Measurements from ENCODE around the gene SYT13. TPM values are rescaled to one million over a fixed set of nuclear protein-coding genes. Genes with fewer than 3 reads are reported as not detected.

Gene SYT13
- total RNA-seq, 1 experiment from 2014 or later, result 4.3 TPM

DNA sequence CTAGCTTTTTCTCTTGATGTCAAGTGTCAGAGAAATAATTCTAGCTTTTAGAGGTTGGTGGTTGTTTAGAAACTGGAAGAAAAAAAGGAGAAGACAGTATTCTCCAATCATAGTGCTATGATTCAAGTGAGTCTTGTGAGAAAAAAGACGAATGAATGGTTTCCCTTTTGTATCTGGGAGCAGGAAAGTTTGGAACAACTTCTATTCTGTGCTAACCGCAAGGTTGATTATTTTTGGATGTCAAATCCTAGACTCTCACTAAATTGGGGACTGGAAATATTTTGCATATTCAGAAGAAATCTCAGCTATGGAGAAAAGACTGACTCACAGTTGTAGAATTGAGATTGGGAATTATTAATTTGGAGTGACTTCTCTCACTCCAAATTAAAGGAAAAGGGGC lies 69.2 kb downstream of the SYT13 start:
- Histone ChIP-seq H3K56ac (ENCODE audit: insufficient read length, low read depth, low read length) (no peak overlapping the region), H3K9me3 (ENCODE audit: control insufficient read depth, low read depth, low read length) (no peaks in the 10 kb centered on the region), H2BK5ac (ENCODE audit: insufficient read length, low read length) (no peak overlapping the region), H3K18ac (ENCODE audit: insufficient read length, low read depth, low read length) (no peak overlapping the region), H3K23ac (ENCODE audit: insufficient read length, low read depth, low read length) (no peak overlapping the region), H2AK5ac (ENCODE audit: insufficient read length, low read length) (no peak overlapping the region), H2BK15ac (ENCODE audit: low read depth, low read length) (no peak overlapping the region), H4K20me1 (ENCODE audit: control insufficient read depth, insufficient read depth, insufficient read length) (no peaks in the 10 kb centered on the region), H2BK120ac (ENCODE audit: low read depth, low read length, poor library complexity, severe bottlenecking) (no peak overlapping the region), H3K14ac (ENCODE audit: insufficient read depth, low read length) (no peak overlapping the region), H2BK20ac (ENCODE audit: low read depth, low read length, poor library complexity, severe bottlenecking) (no peak overlapping the region), H3K27me3 (ENCODE audit: insufficient read depth, low read length) (no peaks in the 10 kb centered on the region), H4K91ac (ENCODE audit: insufficient read length, low read depth, low read length) (no peak overlapping the region), H3T11ph (ENCODE audit: low read length) (no peak overlapping the region), H2BK12ac (ENCODE audit: insufficient read length, low read depth, low read length) (no peak overlapping the region), H3K79me1 (ENCODE audit: insufficient read depth, low read depth, low read length, poor library complexity, severe bottlenecking) (no peaks in the 10 kb centered on the region), H3K4me2 (ENCODE audit: insufficient read depth, insufficient read length, low read length) (no peak overlapping the region), H4K8ac (replicated peaks; ENCODE audit: insufficient read length, low read depth, low read length) (no peak overlapping the region), H4K5ac (ENCODE audit: insufficient read length, low read depth, low read length) (no peak overlapping the region), H3K4ac (ENCODE audit: low read depth, low read length) (no peak overlapping the region), H3K9ac (ENCODE audit: extremely low read depth, insufficient read length, low read length) (no peak overlapping the region), H3K4me1 (ENCODE audit: insufficient read depth, low read length) (no peaks in the 10 kb centered on the region), H3K23me2 (ENCODE audit: insufficient read length, low read depth, low read length, poor library complexity, severe bottlenecking) (no peaks in the 10 kb centered on the region), H3K79me2 (ENCODE audit: insufficient read depth, low read length) (no peaks in the 10 kb centered on the region), H3K27ac (ENCODE audit: insufficient read length, low read depth, low read length) (no peak overlapping the region), H2AFZ (ENCODE audit: low read length) (no peak overlapping the region)
- TF ChIP-seq, protein P1, sequence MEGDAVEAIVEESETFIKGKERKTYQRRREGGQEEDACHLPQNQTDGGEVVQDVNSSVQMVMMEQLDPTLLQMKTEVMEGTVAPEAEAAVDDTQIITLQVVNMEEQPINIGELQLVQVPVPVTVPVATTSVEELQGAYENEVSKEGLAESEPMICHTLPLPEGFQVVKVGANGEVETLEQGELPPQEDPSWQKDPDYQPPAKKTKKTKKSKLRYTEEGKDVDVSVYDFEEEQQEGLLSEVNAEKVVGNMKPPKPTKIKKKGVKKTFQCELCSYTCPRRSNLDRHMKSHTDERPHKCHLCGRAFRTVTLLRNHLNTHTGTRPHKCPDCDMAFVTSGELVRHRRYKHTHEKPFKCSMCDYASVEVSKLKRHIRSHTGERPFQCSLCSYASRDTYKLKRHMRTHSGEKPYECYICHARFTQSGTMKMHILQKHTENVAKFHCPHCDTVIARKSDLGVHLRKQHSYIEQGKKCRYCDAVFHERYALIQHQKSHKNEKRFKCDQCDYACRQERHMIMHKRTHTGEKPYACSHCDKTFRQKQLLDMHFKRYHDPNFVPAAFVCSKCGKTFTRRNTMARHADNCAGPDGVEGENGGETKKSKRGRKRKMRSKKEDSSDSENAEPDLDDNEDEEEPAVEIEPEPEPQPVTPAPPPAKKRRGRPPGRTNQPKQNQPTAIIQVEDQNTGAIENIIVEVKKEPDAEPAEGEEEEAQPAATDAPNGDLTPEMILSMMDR (conservative IDR thresholded peaks at IDR 0.05), result no peak
- H3K4me1 Mint-ChIP-seq, result peaks cover 0 to 5% of the 10 kb centered on the region in 2 experiments; a peak in 1 of 4 replicates
- DNase-seq, result no peak
- peaks cover 0 to 4% (median 3%) of the 10 kb centered on the region in 3 experiments; a peak in 2 of 7 replicates for H3K36me3 Mint-ChIP-seq (ENCODE audit: insufficient read depth in 1 of 3, low read depth in 3 of 3)
- no peak overlapping the region for H3K27ac Mint-ChIP-seq
- H3K9me3 Mint-ChIP-seq, result no peaks in the 10 kb centered on the region
- no CpG with 5 or more reads among the region's 2 CpGs for WGBS (ENCODE audit: extremely low coverage, insufficient read length, low lambda C conversion rate)
- H3K27me3 Mint-ChIP-seq (ENCODE audit: low read depth), result no peaks in the 10 kb centered on the region; the same call in 1 of the 2 replicates
- no peak overlapping the region for H3K4me3 Mint-ChIP-seq
